SK-N-MC (cell line): ENCODE results near the gene PTH2.

ENCODE experiments used
- EZH2 ChIP-seq: fragments of 200-600 bp; sonication (generic); IDR thresholded peaks from one replicate; pipeline ENCODE4 v1.6.1; 2017; ENCODE audit warnings: antibody characterized with exemption
- POLR2AphosphoS5 ChIP-seq: IDR thresholded peaks from 2 replicates; pipeline ENCODE4 v1.6.1; 2012; ENCODE audit warnings: mild to moderate bottlenecking, low read depth, low read length, borderline replicate concordance

DNA sequence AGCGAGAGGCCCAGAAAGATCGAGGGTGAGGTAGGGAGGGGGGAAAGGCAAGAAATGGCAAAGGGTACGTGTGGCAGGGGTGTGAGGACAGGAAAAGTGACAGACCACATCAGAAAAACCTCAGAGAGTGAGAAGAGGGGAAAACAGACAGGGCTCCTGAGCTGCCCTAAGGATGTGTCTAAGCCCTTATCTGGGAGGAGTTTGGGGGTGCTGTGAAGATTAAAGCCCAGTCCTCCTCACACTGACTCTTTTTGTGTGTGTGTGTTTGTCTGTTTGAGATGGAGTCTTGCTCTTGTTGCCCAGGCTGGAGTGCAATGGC, 703 bp upstream of the PTH2 start:
- TF ChIP-seq POLR2AphosphoS5 (no peak), EZH2 (no peak)
